HFF-Myc (cell line): ENCODE measurements around the gene ELMO1.

ENCODE experiments used
- DNase-seq: peaks from one replicate; pipeline ENCODE4 v3.0.0-alpha.2; 2011; ENCODE audit warnings: low read depth; ENCODE audit errors: extremely low read depth
- H3K4me3 ChIP-seq: replicated peaks from 2 replicates; pipeline ENCODE4 v1.5.1; 2011; ENCODE audit warnings: low read depth, mild to moderate bottlenecking, control low read depth, low read length
- TF ChIP-seq, protein P1 (sequence below): IDR thresholded peaks from 2 replicates; pipeline ENCODE4 v1.5.1; 2012; ENCODE audit warnings: mild to moderate bottlenecking, low read depth, low read length, control low read depth; ENCODE audit errors: missing control alignments

Gene ELMO1

DNA sequence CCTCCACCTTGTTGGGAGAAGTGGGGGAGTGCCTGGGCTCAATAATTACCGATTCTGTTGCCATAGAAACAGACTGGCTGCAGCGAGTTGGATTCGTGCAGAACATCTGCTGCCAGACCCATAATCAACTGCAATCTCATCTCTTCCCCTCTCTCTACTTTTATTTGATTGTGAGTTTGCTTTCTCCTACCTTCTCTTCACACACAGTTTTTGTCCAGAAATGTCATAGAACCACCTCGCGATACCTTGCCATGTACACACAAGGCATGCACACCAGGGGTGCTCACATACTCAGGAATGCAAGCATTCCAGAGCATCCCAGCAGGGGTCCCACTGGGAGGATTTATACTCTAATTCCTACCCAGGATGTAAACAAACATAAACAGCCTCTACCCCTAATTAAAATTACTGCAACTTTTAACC lies 462.1 kb downstream of the ELMO1 start:
- H3K4me3 ChIP-seq: no peak overlapping the region
- TF ChIP-seq, protein P1, sequence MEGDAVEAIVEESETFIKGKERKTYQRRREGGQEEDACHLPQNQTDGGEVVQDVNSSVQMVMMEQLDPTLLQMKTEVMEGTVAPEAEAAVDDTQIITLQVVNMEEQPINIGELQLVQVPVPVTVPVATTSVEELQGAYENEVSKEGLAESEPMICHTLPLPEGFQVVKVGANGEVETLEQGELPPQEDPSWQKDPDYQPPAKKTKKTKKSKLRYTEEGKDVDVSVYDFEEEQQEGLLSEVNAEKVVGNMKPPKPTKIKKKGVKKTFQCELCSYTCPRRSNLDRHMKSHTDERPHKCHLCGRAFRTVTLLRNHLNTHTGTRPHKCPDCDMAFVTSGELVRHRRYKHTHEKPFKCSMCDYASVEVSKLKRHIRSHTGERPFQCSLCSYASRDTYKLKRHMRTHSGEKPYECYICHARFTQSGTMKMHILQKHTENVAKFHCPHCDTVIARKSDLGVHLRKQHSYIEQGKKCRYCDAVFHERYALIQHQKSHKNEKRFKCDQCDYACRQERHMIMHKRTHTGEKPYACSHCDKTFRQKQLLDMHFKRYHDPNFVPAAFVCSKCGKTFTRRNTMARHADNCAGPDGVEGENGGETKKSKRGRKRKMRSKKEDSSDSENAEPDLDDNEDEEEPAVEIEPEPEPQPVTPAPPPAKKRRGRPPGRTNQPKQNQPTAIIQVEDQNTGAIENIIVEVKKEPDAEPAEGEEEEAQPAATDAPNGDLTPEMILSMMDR: no peak
- no peak for DNase-seq

DNA sequence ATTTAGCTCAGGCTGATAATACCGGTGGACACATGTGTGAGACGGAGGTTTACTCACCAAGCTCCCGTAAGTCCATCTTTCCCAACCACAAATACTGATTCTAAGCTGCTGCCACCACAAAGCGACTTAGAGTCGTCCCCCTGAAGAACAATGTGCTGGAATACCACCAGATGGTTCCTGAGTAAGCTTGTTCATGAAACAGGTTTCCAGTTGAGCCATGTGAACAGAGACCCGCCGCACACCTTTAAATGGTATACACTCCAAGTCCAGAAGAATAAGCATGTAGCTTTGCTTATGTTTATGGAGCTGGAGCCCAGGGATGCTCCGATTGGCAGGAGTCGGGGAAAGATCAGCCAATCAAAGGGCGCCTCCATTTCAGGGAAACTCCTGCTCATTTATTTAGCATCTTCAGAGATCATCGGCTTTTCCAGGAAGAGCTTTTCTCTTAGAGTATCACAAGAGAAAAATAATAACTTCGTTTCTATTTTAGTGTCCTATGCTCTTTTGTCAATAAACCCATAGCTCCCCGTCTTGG lies 462.7 kb downstream of the ELMO1 start:
- no peak overlapping the region for H3K4me3 ChIP-seq
- no peak for DNase-seq

DNA sequence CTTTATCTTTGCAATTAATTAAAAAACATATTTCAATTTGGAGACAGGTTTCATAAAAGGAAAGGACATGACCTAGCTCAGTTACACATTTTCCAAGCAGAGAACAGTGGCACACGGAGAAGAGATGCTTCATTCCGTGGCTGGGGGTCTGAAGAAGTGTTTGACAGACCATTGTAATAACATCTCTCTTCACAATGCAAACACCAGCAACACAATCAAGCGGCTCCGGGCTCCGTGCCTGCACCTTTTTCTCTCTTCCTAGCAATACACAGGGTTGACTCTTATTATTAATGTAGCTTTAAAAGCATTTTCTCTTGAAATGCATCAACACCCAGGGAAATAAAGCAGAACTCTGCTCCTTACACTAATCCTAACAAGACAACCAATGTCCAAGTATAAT lies 463.3 kb downstream of the ELMO1 start:
- no peak overlapping the region for H3K4me3 ChIP-seq
- TF ChIP-seq, protein P1: no peak
- DNase-seq: no peak

More for the DNA sequence above, 462.7 kb downstream of the ELMO1 start:
- TF ChIP-seq, protein P1: no peak

DNA sequence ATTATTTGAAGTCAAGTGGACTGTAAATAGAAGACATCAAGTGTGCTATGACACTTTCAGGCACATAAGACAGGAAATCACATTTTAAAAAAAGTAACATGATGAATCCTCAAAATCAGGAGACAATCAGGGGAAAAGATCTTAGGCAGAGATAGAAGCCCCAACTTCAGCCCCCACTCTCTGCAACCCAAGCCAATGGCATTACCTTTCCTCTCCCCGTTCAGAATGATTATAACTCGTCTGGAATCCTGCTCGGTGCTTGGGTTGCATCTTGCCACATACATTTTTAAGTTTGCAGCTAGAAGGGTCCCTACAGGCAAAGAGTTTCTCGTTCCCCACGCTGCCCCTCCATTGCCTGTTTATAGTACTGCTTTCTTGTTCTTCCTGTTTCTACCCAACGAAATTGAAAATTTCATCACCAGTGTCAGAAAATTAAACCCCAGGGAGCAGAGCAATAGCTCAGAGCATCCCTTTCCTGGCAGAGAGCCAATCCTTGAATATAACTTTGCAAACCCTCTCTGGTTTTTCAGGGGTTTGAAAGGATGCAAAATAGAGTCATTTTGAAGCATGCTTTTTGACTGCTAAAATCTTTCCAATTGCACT lies 463.9 kb downstream of the ELMO1 start:
- TF ChIP-seq, protein P1: no peak
- DNase-seq: no peak
- no peak overlapping the region for H3K4me3 ChIP-seq

DNA sequence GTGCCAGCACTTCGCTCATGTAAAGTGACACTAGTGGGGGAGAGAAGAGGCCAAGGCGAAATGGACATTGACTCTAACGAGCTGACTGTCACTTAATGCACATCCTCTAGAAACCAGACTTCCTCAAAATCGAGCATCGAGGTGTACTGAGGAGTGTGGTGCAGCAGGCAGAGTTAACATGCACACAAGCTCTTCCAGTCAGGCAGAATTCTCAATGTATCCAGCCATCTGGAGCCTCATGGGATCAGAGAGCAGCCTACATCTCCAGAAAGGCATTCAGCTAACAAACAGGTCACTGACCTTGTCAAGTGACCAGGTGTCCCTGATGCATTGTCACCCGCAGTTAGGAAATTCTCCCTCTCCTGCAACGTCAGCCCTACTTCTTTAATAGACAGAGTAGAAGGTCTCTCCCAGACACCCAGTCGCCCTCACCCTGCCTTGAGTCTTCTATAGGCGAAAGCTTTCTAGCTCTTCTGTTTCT lies 464.6 kb downstream of the ELMO1 start:
- no peak overlapping the region for H3K4me3 ChIP-seq
- no peak for DNase-seq
- TF ChIP-seq, protein P1: no peak

DNA sequence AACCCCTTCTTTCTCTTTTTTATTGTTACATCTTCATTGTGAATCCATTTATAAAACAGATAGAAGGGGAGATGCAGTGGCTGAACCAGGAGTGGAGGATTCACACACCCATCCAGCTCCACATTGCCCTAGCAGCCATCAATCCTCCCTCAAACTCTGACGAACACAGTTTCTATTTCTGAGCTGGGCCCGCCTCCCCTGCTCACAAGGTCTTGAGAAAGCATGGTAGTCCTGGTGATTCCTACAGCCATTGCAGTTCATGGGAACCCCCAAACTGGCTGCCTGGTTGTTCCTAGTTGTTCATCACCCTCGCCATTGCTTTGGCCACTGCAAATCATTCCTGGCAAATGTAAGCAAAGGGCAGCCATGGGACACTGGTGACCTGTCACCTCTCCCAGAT lies 465.9 kb downstream of the ELMO1 start:
- TF ChIP-seq, protein P1: no peak
- DNase-seq: no peak

More for the DNA sequence above, 465.9 kb downstream of the ELMO1 start:
- H3K4me3 ChIP-seq: no peak overlapping the region
